HS-5 (cell line): ENCODE data around the gene BLACAT1.
"Not testable (repeated sequence)": the region's sequence is repeated elsewhere in the genome, so short reads cannot be mapped to it uniquely, and the experiment has no call there.

Experiments used
- DNase-seq: peaks from one replicate; pipeline ENCODE4 v3.0.0-alpha.2; 2012; ENCODE audit warnings: low read depth

BLACAT1 gene

DNA sequence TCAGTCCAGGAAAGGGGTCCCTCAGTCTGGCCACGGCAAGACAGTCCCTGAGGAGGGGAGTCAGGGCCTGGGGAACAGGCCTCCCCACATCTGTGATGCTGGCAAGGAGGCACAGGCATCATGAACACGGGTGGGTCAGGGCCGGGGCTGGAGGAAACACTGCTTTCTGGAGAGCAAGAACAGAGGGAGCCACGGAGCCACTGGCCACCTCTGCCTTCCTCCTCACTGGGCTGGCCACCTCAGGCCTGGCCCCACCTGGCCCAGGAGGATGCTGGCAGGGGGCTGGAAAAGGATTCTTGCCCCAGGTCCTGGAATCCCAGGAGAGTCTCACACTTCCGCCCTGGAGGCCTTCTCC lies 15.7 kb downstream of the BLACAT1 start:
- DNase-seq, result no peak

DNA sequence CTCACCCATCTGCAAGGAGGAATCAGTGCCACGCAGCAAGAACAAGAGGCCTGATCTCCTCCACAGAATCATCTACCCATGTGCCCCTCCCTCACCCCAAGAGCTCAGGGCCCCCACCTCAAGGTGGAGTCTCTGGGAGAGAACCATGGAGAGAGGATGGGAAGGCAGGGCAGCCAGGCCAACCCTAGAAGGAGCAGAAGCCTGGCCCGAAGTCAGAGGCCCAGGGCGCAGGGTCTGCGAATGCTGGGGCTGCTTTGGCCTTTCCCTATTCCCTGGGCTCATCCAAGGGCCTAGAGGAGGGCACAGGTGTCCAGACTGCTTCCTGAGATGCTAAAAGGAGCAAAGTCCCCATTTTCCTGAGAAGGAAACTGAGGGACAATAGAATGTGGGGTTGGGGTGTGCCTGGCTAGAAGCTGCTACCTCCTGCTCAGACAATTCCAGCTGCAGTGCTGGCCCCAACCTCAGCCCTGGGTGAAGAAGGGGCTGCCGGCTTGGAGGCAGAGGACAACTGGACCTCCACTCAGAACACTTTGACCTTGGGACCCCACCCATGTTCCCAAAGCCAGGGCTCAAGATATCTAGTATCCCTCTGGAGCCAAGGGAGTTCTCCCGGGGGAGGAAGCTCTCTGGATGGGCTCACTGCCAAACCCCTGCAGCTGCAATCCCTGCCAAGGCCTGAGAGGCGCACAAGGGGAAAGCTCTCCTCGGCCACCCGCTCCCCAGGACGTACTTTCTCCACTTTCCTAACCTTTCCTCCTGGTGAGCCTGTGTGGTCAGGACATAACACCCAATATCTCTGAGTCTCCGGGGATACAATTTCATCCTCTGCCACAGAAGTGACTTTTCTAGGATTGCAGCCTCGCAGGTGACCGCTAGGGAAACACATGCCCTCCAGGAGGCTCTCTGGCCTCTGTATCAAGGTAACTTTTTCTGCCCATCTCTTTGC lies 17.4 kb downstream of the BLACAT1 start:
- DNase-seq, result no peak

DNA sequence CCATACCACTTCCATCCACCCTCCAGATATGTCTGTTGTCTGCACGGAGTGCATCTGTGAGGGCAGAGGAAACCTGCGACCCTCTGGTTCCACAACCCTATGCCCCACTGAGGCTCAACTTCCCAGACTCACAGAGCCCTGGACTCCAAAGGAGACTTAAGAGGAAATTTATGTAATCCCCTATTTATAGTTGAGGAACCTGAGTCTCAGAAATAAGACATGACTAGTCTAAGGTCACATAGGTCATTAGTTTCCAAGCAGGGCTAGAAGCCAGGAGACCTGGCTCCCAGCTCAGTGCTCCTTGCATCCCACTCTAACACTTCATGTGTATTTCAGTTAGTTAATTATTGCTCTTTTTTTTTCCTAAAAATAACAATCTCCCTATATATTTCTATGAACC lies 18.3 kb downstream of the BLACAT1 start:
- no peak for DNase-seq

DNA sequence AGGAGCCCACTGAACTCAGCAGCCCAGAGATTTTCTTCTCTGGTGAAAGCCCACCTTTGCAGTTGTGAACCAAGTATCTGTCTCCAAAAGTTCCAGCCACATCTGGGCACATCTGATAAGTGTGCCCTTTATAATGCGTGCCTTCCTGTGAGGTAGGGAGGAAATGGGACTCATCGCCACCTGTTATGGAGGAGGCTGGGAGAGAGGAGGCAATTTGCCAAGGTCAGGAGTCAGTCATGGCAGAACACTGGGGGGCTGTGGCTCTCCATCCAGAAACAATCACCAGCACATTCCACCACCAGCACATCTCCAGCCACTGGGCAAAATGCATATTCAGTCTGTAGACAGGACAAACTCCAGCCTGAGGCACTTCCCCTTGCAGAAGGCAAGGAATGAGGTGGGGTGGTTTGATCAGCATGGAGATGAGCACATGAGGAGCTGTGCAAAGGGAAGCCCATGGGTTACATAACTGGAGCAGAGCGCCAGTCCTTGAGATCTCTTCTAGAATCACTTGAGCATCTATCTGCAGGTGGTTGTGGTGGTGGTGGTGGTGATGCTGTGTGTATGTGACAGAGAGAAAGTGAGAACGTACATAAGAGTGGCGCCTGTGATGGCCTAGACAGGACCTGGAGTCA lies 19.0 kb downstream of the BLACAT1 start:
- no peak for DNase-seq

DNA sequence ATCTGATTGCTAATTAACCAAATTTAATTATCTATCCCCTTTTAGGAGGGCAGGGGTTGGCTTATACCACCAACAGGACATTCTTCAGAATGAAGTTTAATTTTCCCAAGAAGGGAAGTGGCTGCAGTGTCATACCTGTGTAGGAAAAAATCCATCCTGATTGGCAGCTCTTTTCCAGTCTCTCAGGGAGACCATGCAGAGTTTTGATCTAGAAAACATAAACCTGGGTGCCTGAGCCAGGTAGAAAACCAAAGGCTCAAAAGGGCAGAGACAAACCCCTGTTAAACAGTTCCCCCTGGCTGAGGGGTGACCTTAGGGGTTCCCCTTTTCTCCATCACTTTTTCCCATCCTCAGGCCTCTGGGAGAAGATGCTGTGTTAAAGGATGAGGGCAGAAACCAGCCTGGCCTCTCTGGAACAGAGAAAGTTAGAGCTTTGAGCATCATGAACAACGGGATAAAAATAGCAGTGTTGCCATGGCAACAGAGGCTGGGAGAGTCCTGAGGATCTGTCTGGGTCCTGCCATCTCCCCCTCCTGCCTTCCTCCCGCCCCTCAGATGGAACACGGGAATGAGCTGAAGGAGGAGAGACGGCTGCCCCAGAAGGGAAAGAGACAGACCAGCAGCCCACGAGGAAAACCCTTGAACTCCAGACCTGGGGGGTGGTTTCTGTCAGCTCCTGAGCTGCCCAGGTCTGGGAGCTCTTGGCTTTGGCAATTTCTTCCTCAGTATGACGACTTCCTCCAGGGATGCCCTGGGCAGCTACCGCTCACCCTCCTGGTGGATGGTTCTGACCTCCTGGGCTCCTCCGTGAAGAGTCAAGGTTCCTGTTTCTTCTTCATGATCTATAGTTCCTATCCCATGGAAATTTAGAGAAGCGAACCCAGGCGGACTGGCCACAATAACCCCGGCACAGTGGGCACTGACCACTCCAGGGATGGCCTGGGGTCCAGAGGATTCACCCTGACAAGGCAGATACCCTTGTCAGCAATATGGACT lies 20.0 kb downstream of the BLACAT1 start:
- DNase-seq, result no peak

DNA sequence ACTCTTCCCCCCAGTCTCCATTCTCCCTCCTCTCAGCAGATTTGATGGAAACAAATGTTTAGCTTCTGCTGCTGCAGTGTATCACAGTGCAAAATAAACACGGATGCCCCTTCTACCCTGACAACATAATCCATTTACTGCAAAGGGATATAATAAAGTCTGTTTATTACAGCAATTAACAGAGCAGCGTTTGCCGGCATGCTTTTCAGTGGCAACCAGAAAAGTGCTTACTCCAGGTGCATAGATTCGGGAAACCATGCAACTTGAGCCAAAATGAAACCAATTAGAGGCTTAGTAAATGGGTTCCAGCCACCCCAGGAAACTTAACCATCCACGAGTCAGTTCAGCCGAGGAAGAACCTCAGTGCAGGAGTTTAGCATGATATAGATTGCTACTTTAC lies 21.1 kb downstream of the BLACAT1 start:
- no peak for DNase-seq

DNA sequence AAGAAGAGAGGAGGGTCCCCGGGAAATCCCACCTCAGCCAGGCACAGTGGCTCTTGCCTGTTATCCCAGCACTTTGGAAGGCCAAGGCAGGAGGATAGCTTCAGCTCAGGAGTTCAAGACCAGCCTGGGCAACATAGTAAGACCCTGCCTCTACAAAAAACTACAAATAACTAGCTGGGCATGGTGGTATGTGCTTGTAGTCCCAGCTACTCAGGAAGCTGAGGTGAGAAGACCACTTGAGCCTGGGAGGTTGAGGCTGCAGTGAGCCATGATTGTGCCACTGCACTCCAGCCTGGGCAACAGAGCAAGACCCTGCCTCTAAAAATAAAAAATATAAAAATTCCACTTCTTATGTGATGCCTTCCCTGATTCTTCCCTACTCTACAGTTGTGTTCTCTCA lies 23.2 kb downstream of the BLACAT1 start:
- DNase-seq, result not testable (repeated sequence)

DNA sequence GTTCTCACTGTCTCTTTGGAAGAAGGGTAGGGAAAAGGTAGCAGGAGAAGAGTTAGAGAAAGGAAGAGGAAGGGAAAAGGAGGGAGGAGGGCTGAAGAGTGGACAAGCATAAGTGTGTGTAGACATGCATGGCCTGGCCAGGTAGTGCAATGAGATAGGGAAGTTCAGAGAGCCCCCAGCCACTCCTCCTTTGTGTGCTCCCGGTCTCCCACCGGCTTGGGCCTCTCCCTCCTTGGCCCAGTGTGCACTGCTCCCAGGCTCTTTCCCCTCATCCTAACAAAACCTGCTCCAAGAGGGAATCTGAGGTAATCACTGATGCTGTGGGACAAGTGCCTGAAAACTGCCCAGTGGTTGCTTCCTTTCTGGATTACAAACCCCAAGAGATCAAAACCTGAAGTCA lies 23.7 kb downstream of the BLACAT1 start:
- DNase-seq, result no peak

DNA sequence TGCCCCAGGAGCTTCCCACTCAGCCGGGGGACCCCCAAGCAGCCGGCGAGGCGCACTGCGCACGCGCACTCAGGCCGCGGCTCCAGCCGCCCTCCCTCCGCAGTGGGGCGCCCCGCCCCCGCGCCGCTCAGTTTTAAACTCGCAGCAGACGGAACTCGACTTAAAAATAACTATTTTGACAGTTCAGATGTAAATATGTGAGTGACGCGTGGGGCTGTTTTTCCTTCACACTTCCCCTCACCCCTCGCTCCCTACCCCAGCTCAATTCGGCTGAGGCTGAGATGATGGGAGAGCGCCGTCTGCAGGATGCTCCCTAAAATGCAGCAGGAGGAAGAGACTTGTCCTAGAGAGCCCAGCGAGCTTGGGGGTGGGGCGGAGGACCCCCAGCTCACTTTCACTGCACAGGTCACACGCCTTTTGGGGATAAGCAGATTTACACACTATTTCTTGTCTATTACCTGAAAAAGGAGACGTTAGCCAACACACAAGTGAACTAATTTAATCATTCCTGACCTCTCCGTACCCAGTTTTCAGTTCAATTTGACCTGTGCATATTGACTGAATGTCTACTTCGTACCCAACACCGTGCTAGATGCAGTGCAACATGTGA lies 25.0 kb downstream of the BLACAT1 start:
- no peak for DNase-seq

DNA sequence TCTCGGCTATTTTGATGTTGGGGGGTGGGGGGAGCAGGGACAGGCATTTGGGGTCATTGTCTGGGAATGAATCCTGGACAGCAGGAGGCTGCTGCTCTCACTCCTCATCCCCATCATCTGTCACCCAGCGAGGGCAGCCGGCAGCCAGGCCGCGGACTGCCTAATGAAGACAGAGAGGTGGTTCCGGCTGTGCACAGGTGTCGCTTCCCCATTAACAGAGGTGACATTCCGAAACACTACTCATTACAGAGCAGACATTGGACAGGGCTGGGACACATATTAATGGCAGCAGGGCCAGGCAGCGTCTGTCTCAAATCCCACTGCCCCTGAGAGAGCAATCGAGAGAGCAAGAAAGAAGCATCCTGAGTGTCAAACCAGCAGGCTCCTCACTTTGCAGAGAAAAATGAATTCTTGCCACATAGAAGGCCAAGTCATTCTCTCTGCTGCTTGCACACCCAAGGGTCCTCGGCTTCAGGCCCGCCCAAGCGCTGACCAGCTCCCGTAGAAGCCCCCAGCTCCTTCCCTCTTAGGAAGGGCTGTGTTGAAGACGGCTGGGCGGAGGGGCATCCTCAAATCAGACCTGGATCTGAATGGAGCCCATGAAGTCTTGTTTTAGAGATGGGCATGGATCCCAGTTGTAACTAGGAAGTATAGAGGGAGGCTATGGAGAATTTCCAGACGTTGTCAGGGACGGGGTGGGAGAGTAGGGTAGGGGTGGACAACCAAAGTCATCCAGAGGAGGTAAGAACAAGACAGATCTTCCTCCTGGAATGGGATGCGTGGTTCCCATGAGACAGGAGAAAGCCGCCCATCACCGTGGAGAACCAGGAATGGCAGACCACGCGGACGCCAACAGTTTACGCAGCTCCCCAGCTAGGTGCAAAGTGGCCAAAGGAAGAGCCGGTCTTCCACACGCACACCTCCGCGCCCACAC lies 25.8 kb downstream of the BLACAT1 start:
- DNase-seq, result no peak

DNA sequence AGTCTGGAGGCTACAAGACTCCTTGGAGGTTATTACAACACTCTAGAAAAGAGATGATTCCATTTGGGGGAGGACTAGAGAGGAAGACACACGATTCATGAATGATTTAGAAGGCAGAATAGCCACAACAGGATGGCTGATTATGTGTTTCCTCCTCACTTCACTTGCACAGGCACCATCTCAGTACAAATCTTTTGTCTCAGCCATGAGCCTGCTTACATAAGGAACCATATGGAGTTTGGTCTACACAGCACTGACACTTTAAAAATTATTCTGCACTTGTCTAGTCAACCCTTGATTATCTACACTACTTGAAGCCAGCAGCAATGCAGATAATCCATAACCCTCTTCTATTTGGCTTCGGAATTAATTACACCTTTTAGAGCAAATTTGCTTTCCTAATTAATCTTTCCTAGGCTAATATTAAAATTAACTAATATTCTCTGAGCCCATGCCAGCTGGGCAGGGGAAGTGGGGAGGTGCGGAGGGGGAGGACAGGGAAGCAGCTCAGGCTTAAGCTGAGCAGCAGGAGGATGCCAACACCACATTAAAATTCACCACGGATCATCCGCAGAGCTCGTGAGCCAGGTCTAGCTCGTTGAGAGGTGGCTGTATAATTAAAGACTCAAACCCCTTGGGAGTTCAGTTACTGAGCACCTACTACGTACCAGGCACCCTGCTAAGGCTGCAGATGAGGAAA lies 30.8 kb downstream of the BLACAT1 start:
- DNase-seq, result no peak

DNA sequence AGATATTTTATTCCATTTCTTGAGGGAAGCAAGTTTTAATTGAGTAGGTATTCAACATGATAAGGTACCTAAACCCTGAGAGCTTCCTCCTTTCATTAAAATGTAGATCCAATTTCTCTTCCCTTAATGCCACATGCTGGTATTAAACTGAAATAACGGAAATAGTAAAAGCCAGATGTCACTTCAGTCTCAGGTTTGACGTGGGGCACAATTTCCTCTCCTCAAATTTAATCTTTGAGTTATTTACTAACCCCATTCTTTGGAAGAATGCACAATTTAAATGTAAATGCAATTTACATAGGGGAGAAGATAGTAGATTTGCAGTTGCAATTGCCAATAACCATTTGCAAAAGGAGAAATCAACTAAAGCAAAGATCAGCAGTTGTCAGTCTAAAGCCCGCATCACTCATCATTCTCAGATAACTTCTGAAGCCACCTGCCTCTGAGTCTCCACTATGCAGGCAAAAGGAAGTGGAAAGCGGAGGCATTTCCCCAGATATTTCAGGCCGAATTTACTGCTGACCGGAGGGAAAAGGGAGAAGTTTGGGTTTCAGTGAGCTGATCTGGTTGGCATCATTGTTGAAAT lies 31.9 kb downstream of the BLACAT1 start:
- DNase-seq, result no peak

DNA sequence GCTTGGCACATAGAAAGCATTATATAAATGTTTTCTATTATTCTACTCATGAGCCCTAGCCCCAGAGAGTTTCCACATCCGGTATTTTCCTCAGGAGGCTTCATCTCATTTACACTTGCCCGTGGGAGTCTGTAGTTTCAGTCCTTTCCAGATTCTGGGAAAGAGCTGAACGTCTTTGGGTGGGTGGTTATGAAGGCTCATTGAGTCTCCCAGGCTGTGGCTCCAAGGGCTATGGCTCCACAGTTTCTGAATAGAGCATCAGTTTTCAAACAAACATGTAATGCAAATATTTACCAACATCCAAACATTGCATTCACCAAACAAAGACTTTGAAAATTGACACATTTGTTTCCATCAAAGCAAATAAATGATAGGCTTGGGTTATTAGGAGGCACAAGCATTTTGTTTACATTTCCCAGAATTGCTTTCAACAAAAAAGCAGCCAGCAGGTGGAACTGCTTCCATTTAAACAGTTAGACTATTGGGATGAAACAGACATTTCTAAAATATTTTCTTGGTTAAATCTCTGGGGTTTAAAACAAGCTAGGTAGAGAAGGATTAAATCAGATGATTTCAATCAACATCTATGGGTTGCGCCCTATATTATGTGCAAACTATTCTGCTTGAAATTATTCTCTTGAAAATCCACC lies 32.7 kb downstream of the BLACAT1 start:
- no peak for DNase-seq

DNA sequence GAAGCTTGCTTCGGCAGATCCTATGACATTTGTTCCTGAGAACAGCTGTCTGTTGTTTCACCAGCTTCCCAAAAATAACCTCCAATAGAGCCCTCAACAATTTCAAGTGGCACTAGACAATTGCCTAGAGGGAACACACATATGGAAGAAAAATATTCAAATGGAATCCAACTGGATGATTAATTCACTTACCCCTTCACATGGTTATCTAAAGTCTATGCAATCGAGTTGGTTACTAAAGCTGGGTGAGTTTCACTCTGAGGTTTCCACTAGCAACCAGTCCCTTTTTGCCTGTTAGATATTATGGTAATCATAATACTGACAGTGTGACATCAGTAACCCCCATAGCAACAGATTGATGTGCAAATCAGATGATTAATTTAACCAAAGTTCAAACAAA lies 34.0 kb downstream of the BLACAT1 start, which contains the start of gene LEMD1:
Gene LEMD1 (minus strand): TSS at position 259 of the 400 bp plus-strand sequence. CDS start 1,520 bp downstream, outside the sequence.
- DNase-seq, result no peak

DNA sequence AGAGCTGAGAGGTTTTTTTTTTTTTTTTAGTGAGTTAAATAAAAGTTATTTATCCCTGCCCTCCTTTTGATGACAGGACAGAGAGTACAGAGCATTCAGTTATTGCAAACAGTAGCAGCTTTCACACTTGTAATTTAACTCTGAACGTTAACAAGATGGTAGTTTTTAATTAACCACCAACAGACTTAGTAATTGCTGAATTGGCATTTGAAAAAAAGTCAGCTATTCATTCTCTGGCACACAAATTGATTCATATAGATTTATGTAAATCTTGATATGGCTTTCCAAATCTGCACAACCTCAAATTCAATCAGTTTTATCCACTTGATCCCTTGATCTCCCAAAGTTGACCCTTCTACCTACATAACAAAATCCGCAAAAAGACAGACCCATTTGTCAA lies 34.9 kb downstream of the BLACAT1 start:
- DNase-seq, result no peak

DNA sequence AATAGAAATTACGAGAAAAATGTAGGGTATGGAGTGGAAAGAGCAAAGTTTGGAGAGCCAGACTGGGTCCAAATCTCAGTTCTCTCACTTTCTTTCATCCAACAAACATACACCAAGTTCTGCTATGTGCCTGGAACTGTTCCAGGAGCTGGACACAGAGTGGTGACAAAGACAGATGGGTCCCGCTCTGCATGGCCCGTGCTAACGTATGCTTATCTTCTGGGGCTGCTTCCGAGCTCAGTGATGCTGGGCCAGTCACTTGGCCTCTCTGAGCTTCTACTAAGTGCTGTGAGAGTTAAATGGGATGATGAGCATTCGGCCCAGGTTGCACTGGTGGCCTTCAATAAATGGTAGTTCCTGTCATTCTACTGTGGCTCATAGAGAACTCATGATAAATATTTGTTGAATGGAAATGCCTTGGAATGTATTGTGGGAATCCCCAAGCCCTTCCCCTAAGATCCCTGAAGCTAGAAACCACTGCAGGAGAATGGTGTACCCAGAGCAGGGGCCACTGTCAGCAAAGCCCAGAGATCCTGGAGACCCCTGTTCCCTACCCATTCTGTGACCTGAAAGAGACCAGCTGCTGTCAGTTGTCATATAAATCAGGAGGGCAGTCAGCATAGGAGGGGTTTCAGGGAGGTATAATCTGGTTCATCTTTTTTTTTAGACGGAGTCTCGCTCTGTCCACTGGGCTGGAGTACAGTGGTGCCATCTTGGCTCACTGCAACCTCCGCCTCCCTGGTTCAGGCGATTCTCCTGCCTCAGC lies 37.8 kb downstream of the BLACAT1 start:
- DNase-seq, result no peak

DNA sequence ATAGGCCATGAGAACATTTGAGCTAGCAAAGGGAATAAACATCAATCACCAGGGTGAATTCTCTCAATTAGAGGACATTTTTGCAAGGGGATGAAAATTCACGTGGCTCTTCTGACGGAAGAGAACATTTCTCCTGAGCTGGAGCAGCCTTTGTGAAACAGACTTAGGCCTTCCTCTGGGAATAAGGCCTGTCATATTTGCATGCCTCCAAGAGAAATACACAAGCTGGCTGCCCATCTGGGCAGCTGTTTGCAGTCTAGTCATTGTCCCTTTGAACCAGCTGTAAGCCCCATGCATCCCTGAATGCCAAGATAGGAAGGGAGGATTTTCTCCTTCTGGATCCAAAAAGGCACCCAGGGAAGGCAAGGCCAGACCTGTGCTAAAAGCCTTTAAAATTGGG lies 39.5 kb downstream of the BLACAT1 start:
- no peak for DNase-seq

DNA sequence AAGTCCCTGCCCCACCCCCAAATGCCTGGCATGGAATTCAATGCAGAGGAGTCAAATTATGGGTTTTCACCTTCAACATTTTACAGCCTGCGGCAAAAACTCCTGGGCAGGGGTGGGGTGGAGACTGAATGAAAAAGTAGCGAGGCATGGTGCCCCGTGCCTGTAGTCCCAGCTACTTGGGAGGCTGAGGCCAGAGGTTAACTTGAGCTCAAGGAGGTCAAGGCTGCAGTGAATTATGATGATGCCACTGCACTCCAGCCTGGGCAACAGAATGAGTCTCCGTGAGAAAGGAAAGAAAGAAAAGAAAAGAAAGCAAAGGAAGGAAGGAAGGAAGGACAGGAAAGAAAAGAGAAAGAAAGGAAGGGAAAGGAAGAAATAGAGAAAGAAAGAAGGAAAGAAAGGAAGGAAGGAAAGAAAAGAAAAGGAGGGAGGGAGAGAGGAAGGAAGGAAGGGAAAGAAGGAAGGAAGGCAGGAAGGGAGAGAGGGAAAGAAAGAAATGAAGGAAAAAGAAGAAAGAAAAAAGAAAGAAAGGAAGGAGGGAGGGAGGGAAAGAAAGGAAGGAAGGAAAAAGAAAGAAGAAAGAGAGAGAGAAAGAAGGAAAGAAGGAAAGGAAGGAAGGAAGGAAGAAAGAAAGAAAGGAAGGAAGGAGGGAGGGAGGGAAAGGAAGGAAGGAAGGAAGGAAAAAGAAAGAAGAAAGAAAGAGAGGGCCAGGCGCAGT lies 45.1 kb downstream of the BLACAT1 start:
- DNase-seq, result no peak
